ENCODE results near the gene CEACAM19.

DNA sequence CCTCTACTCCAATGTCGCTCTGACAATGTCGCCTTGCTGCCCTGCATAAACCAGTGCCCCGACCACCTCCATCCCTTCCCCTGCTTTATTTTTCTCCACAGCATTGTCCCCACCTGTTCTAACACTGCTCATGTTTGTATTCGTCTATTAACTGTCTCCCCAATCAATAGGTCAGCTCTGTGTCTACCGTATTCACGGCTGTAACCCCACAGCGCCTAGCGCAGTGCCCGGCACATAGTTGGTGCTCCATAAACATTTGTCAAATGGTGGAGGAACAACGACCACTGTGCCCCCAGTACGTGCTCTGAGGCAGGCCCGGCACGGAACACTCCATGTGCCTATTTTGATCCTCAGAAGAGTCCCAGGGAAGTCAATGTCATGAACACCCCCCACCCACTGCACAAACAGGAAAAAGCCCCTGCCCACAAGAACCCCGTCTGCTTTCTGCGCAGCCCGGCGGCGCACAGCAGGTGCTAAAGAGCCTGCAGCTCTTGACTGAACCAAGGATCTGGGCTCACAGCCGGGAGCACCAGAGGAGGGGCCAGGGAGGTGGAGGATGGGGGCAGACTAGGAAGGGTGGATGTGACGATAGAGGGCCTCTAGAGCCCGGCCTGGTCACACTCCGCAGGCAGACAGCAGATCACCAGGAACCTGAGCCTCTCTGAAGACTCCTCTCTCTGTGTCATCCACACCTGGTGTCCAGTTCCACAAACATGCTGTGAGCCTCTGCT is 25.8 kb downstream of the CEACAM19 start:
- TF ChIP-seq, protein P1, sequence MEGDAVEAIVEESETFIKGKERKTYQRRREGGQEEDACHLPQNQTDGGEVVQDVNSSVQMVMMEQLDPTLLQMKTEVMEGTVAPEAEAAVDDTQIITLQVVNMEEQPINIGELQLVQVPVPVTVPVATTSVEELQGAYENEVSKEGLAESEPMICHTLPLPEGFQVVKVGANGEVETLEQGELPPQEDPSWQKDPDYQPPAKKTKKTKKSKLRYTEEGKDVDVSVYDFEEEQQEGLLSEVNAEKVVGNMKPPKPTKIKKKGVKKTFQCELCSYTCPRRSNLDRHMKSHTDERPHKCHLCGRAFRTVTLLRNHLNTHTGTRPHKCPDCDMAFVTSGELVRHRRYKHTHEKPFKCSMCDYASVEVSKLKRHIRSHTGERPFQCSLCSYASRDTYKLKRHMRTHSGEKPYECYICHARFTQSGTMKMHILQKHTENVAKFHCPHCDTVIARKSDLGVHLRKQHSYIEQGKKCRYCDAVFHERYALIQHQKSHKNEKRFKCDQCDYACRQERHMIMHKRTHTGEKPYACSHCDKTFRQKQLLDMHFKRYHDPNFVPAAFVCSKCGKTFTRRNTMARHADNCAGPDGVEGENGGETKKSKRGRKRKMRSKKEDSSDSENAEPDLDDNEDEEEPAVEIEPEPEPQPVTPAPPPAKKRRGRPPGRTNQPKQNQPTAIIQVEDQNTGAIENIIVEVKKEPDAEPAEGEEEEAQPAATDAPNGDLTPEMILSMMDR (IDR thresholded peaks at IDR 0.05), result no peak
- TF ChIP-seq POLR2A (IDR thresholded peaks at IDR 0.05) (no peak), POLR2AphosphoS5 (IDR thresholded peaks at IDR 0.05) (no peak)

All from suprapubic skin (tissue), 4 donors.